Fibroblast of lung (primary cell): ENCODE results near the gene SRRD.

ENCODE experiments used
- CTCF ChIP-seq, 2 donors: IDR thresholded peaks in 1 of 2; conservative IDR thresholded peaks in 1 of 2; 1 replicate in 1 of 2; 2 replicates in 1 of 2; pipeline ENCODE4 v1.5.1; 2011 to 2012; ENCODE audit warnings: low read length in 2 of 2, control low read depth in 1 of 2, inconsistent platforms in 1 of 2, low read depth in 1 of 2, mild to moderate bottlenecking in 1 of 2
- EZH2 ChIP-seq: IDR thresholded peaks from 2 replicates; pipeline ENCODE4 v1.5.1; 2012; ENCODE audit warnings: low read length, control low read depth, mild to moderate bottlenecking; ENCODE audit errors: missing control alignments

- no peak for TF ChIP-seq CTCF (conservative IDR thresholded peaks at IDR 0.05 in 1 of 2, IDR thresholded peaks at IDR 0.05 in 1 of 2; ENCODE audit: low read depth in 1 of 2, low read length in 2 of 2)
- TF ChIP-seq EZH2: no peak
Measured at GRCh38 chr22:26515931-26516330, 32.3 kb downstream of the SRRD start.
